Endothelial cell of umbilical vein (primary cell): ENCODE data around the gene RNF213.

Source experiments
- CTCF ChIP-seq, 2 donors: IDR thresholded peaks; 1 replicate in 1 of 2; 2 replicates in 1 of 2; pipeline ENCODE4 v1.5.1; 2011; ENCODE audit warnings: low read length in 2 of 2, mild to moderate bottlenecking in 2 of 2, moderate library complexity in 2 of 2, control low read depth in 1 of 2, inconsistent platforms in 1 of 2, low read depth in 1 of 2; ENCODE audit not compliant: insufficient read depth in 1 of 2; ENCODE audit errors: extremely low read depth in 1 of 2
- GATA2 ChIP-seq: IDR thresholded peaks from 2 replicates; pipeline ENCODE4 v1.7.0; 2011; ENCODE audit warnings: low read depth, mild to moderate bottlenecking, moderate library complexity, mixed read lengths, low read length; ENCODE audit not compliant: insufficient read length, insufficient read depth
- MYC ChIP-seq: IDR thresholded peaks from one replicate; pipeline ENCODE4 v1.6.1; 2011; ENCODE audit warnings: mild to moderate bottlenecking, low read depth, low read length
- POLR2A ChIP-seq: IDR thresholded peaks from 2 replicates; pipeline ENCODE4 v1.6.1; 2012; ENCODE audit warnings: low read depth, mild to moderate bottlenecking, control low read depth, low read length

- TF ChIP-seq CTCF (IDR thresholded peaks at IDR 0.05; ENCODE audit: extremely low read depth in 1 of 2, insufficient read depth in 1 of 2, low read depth in 1 of 2, low read length in 2 of 2) (no peak), MYC (no peak), GATA2 (no peak), POLR2A (no peak)
Observed at GRCh38 chr17:80413771-80414507, 153.3 kb downstream of the RNF213 start.
